Activated CD4-positive, alpha-beta T cell treated with anti-CD3 and anti-CD28 coated beads, Interleukin-2, Interleukin-4, amounts not matched to agents 100 ng/mL and 50 ng/mL, durations not matched to agents 16 hours and 8 hours (primary cell): Measurements from ENCODE around the gene SDR42E1.
"Not testable (repeated sequence)": the region's sequence is repeated elsewhere in the genome, so short reads cannot be mapped to it uniquely, and the experiment has no call there.

Source experiments
- DNase-seq: peaks from one replicate; pipeline ENCODE4 v3.0.0-alpha.2; 2020; ENCODE audit warnings: low spot score

The SDR42E1 gene

GRCh38 chr16:82004601-82005000 lies 6.7 kb downstream of the SDR42E1 start:
- no peak for DNase-seq

DNA sequence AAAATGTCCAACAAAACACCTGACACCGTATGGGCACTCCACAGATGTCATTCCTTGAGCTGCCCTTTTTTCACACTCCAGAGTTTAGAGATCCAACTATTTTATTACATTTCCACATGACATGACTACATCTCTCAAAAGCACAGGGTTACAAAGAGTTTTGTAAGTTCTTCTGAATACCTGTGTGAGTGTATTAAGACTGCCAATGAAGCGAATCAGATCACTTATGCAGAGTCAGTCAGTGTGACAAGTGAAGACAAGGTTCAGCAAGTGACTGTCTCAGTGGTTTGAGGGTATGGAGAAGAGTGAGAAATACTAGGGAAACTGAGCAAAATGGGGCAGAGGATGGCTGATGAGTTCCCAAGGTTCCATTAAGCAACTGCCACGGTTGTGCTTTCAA lies 8.4 kb downstream of the SDR42E1 start:
- no peak for DNase-seq

- no peak for DNase-seq
These were observed 13.5 kb downstream of the SDR42E1 start for GRCh38 chr16:81997738-81998137.

- no peak for DNase-seq
These were observed 14.4 kb downstream of the SDR42E1 start for GRCh38 chr16:81996664-81997509.

- DNase-seq = no peak
These were observed 15.6 kb downstream of the SDR42E1 start for GRCh38 chr16:81995651-81996050.

GRCh38 chr16:81994485-81994884 lies 16.8 kb downstream of the SDR42E1 start:
- DNase-seq = no peak

- DNase-seq = no peak
These were observed 18.4 kb downstream of the SDR42E1 start for GRCh38 chr16:81992859-81993258.

DNA sequence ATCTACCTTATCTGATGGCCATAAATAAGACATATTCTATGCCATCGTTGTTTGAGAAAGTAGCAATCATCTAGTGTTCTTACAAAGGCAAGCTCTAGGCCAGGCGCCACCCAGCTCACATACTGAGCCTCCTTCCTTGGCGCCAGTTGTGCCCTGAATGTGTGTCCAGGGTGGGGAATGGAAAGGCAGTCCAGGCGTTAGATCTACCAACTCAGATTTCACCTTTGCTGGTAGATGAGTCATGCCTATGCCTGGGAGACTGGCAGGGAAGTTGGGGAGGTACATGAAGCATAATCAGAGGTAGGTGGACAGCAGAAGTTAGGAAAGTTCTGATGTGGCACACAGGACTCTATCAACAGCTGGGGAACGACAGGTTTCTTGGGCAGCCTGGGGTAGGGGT lies 23.6 kb downstream of the SDR42E1 start:
- DNase-seq = no peak

DNA sequence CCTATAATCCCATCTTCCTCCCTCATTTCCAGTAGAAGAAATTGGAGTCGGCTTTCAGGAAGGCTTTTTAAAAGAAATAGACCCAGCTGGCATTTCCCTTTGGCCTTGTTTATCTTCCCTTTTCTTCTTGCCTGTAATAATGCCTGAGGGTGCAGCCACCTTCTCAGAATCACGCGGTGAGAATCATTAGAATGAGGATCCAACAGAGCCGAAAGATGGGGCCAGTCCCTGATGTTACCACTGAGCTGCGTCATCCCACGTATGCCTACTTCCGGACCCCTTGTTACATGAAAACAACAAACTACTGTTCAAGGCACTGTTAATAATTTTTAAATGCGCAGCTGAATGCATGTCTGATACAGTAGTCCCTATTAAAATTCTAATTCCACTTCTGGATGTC lies 24.1 kb downstream of the SDR42E1 start:
- DNase-seq = no peak

- not testable (repeated sequence) for DNase-seq
These were observed 33.8 kb downstream of the SDR42E1 start for GRCh38 chr16:81977335-81977942.

GRCh38 chr16:81975637-81976036 lies 35.6 kb downstream of the SDR42E1 start:
- DNase-seq = no peak

DNA sequence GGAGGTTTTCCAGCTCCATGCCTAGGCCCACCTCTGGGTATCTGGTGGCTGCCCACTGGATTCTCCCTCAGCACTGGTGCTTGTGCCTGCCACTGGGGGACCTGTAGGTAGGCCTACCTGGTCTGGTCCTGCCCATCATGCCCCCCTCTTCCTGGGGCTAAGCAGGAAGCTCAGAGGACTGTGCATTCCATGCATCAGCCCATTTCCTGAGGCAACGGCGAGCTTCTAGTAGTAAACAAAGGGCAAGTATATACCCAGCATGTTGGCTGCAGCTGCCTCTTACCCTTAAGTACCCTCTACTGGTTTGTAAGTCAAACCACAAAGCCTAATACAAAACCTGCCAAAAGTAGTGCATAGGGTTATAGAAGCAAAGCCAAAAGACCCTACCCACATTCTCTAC lies 37.5 kb downstream of the SDR42E1 start:
- DNase-seq = no peak

DNA sequence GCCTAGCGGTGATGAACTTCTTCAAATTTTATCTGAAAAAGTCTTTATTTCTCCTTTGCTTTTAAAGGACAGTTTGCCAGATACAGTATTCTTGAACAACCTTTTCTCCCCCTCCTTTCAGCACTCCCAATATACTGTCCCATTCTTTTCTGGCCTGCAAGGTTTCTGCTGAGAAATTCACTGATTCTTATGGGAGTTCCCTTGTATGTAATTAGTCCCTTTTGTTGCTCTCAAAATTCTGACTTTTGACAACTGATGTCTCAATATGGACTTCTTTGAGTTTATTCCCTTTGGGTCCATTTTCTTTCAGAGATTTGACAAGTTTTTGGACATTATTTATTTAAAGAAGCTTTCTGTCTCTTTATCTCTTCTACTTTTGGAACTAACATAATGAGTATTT lies 39.4 kb downstream of the SDR42E1 start:
- no peak for DNase-seq

- DNase-seq = no peak
These were observed 43.9 kb downstream of the SDR42E1 start for GRCh38 chr16:81967358-81967757.

GRCh38 chr16:81964808-81965207 lies 46.5 kb downstream of the SDR42E1 start:
- DNase-seq = no peak

- no peak for DNase-seq
These were observed 54.9 kb downstream of the SDR42E1 start for GRCh38 chr16:81956213-81956948.

GRCh38 chr16:81951564-81951963 lies 59.7 kb downstream of the SDR42E1 start:
- no peak for DNase-seq

DNA sequence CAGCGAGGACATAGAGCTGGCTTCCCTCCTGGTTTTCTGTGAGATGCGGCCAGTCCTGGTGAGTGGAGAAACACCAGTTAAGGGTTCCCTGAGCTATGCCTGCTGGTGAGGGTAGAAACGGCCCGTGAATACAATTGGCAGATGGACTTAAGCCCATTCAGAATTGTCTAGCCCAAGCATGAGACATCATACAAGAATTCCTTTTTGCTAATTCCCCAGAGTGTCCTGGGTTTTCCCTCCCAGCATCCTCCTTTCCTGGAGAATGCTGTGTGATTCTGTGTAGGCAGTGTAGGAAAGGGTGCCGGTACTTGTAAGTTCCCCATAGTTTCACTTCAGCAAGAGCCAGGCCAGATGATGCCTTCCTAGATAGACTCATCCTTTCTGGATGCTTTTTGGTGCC lies 65.1 kb downstream of the SDR42E1 start:
- DNase-seq = no peak

DNA sequence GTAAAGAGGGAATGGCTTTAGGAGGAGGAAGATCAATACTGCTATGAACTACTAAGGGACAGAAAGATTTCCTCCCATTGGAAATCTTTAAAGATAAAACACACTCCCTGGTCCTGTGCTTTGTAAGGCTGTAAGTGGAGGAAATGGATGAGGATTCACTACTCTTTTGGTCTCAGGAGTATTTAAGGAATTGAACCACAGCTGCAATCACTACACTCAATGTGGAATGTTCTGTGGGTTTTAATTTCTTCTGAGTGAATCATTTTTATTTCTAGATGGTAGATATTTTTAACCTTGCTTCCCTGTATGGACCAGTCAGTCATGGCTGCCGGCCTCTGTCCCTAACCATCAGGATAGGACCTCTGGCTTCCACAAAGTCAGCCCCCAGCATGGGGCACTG lies 65.6 kb downstream of the SDR42E1 start:
- no peak for DNase-seq

DNA sequence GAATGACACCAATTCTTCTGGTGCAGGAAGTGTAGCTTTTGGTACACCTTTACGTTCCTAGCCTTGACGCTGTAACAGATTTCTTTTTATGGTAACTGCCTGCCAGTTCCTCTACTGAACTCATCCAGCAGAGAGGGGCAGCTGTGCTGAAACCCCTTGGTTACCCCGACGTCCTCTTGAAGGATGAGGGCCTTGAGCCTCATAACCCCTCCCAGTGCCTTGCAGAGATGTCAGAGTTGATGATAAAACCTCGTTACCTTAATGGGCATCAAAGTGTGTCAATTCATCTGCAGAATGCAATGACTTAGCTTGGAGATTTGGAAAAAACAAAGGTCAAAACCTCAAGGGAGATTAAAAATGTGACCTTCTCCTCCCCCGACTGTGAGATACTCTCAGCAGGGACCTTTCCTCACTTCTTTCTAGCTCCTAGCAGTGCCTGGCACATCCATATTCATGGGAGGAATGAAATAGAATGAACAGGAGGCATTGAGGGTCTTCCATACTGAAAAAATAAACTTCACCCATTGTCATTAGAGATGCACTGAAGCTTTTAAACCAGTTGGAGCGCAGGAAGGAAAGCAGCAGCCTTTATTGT lies 69.2 kb downstream of the SDR42E1 start:
- DNase-seq = no peak

- DNase-seq = peak; percentile 11
These were observed 70.3 kb downstream of the SDR42E1 start for GRCh38 chr16:81940781-81941560.
